ENCODE measurements around the gene KCNA3.

DNA sequence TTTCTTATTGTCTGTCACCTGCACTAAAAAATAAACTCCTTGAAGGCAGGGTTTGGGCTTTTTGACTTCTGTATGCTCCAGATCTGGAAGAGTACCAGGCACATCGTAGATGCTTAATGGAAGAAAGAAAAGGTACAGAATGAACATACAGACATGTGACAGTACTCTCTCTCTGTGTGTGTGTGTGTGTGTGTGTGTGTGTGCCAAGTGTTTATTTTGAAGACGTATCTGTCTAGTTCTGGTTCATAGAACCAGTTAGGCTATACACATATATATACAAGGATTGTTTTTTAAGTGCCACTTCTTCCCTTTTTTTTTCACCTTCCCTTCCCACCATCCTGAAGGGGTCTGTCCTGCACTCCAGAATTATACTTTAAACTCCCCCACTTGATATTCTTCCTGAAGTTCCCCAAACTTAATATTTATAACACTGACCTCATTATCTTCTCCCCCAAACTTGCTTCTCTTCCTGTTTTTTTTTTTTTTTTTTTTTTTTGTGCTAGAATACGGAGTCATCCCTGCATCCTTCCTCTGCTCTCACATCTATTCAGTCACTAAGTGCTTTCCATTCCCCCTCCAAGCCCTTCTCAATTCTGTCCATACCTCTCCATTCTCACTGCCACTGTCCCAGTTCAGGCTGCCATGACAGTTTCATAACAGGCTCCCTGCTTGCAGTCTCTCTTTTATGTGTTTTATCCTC lies 5.4 kb upstream of the KCNA3 start:
- TF ChIP-seq RAD21 (IDR thresholded peaks at IDR 0.05 in 1 of 2, conservative IDR thresholded peaks at IDR 0.05 in 1 of 2; ENCODE audit: low read depth in 2 of 2, low read length in 2 of 2) (no peak), RBBP5 (IDR thresholded peaks at IDR 0.05; ENCODE audit: borderline replicate concordance, low read depth, low read length) (no peak), KDM1A (IDR thresholded peaks at IDR 0.05; ENCODE audit: borderline replicate concordance, low read length) (no peak), JUN (IDR thresholded peaks at IDR 0.05; ENCODE audit: low read depth, low read length) (no peak), POLR2A (IDR thresholded peaks at IDR 0.05; ENCODE audit: control extremely low read depth in 1 of 2, low read depth in 2 of 2, low read length in 2 of 2) (no peak), POLR2AphosphoS5 (IDR thresholded peaks at IDR 0.05; ENCODE audit: low read depth, low read length) (no peak), BRCA1 (IDR thresholded peaks at IDR 0.05; ENCODE audit: low read depth, low read length) (no peak), MAFK (IDR thresholded peaks at IDR 0.05; ENCODE audit: low read depth, low read length) (no peak), SUZ12 (IDR thresholded peaks at IDR 0.05; ENCODE audit: low read length) (no peak)
- TF ChIP-seq, protein P1, sequence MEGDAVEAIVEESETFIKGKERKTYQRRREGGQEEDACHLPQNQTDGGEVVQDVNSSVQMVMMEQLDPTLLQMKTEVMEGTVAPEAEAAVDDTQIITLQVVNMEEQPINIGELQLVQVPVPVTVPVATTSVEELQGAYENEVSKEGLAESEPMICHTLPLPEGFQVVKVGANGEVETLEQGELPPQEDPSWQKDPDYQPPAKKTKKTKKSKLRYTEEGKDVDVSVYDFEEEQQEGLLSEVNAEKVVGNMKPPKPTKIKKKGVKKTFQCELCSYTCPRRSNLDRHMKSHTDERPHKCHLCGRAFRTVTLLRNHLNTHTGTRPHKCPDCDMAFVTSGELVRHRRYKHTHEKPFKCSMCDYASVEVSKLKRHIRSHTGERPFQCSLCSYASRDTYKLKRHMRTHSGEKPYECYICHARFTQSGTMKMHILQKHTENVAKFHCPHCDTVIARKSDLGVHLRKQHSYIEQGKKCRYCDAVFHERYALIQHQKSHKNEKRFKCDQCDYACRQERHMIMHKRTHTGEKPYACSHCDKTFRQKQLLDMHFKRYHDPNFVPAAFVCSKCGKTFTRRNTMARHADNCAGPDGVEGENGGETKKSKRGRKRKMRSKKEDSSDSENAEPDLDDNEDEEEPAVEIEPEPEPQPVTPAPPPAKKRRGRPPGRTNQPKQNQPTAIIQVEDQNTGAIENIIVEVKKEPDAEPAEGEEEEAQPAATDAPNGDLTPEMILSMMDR (IDR thresholded peaks at IDR 0.05; ENCODE audit: control extremely low read depth in 1 of 3, insufficient read depth in 1 of 3, low read depth in 1 of 3, low read length in 3 of 3), result no peak
- TF ChIP-seq, protein P2, sequence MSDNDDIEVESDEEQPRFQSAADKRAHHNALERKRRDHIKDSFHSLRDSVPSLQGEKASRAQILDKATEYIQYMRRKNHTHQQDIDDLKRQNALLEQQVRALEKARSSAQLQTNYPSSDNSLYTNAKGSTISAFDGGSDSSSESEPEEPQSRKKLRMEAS (IDR thresholded peaks at IDR 0.05), result no peak
